H9 (cell line): ENCODE measurements around the gene ID4. TPM values are rescaled to one million over a fixed set of nuclear protein-coding genes. Genes with fewer than 3 reads are reported as not detected.

Experiments
- DNase-seq: peaks from one replicate; pipeline ENCODE4 v3.0.0-alpha.2; 2017
- H2AFZ ChIP-seq: one replicate; pipeline ENCODE4 v1.6.1; 2013; ENCODE audit warnings: mild to moderate bottlenecking, low read length, control low read depth, moderate library complexity
- H2AK5ac ChIP-seq: 2 replicates; pipeline ENCODE4 v1.6.1; 2013; ENCODE audit warnings: low read length, control low read depth, mixed read lengths; ENCODE audit not compliant: insufficient read length
- H2BK120ac ChIP-seq: one replicate; pipeline ENCODE4 v1.6.1; 2013; ENCODE audit warnings: low read depth, mild to moderate bottlenecking, low read length, control low read depth, inconsistent platforms; ENCODE audit not compliant: poor library complexity, severe bottlenecking
- H2BK12ac ChIP-seq: 2 replicates; pipeline ENCODE4 v1.6.1; 2013; ENCODE audit warnings: low read length, control low read depth, mixed read lengths, low read depth; ENCODE audit not compliant: insufficient read length
- H2BK15ac ChIP-seq: 2 replicates; pipeline ENCODE4 v1.6.1; 2013; ENCODE audit warnings: low read depth, low read length, control low read depth
- H2BK20ac ChIP-seq: one replicate; pipeline ENCODE4 v1.6.1; 2013; ENCODE audit warnings: low read depth, mild to moderate bottlenecking, low read length, control low read depth, inconsistent platforms; ENCODE audit not compliant: poor library complexity, severe bottlenecking
- H2BK5ac ChIP-seq: 2 replicates; pipeline ENCODE4 v1.6.1; 2013; ENCODE audit warnings: low read length, control low read depth, mixed read lengths; ENCODE audit not compliant: insufficient read length
- H3K14ac ChIP-seq: 2 replicates; pipeline ENCODE4 v1.6.1; 2013; ENCODE audit warnings: low read length, control low read depth; ENCODE audit not compliant: insufficient read depth
- H3K18ac ChIP-seq: 2 replicates; pipeline ENCODE4 v1.6.1; 2013; ENCODE audit warnings: low read depth, mild to moderate bottlenecking, mixed read lengths, low read length, control low read depth; ENCODE audit not compliant: insufficient read length
- H3K23ac ChIP-seq: 2 replicates; pipeline ENCODE4 v1.6.1; 2013; ENCODE audit warnings: low read length, control low read depth, mixed read lengths, low read depth; ENCODE audit not compliant: insufficient read length
- H3K23me2 ChIP-seq: 2 replicates; pipeline ENCODE4 v1.6.1; 2013; ENCODE audit warnings: low read depth, mild to moderate bottlenecking, mixed read lengths, low read length, control low read depth; ENCODE audit not compliant: insufficient read length, poor library complexity, severe bottlenecking
- H3K27ac ChIP-seq: 2 replicates; pipeline ENCODE4 v1.5.1; 2013; ENCODE audit warnings: low read length, control low read depth, mixed read lengths, low read depth; ENCODE audit not compliant: insufficient read length
- H3K27me3 ChIP-seq: 2 replicates; pipeline ENCODE4 v1.6.1; 2013; ENCODE audit warnings: low read length, control low read depth, inconsistent platforms; ENCODE audit not compliant: insufficient read depth
- H3K4ac ChIP-seq: 2 replicates; pipeline ENCODE4 v1.6.1; 2013; ENCODE audit warnings: low read depth, mild to moderate bottlenecking, control low read depth, inconsistent platforms, low read length, moderate library complexity
- H3K4me1 ChIP-seq: 2 replicates; pipeline ENCODE4 v1.6.1; 2013; ENCODE audit warnings: low read length, control low read depth, inconsistent platforms; ENCODE audit not compliant: insufficient read depth
- H3K4me2 ChIP-seq: 2 replicates; pipeline ENCODE4 v1.6.1; 2013; ENCODE audit warnings: low read length, control low read depth, mixed read lengths; ENCODE audit not compliant: insufficient read length, insufficient read depth
- H3K56ac ChIP-seq: 2 replicates; pipeline ENCODE4 v1.6.1; 2013; ENCODE audit warnings: low read depth, mild to moderate bottlenecking, mixed read lengths, low read length, control low read depth; ENCODE audit not compliant: insufficient read length
- H3K79me1 ChIP-seq: 2 replicates; pipeline ENCODE4 v1.6.1; 2013; ENCODE audit warnings: low read depth, mild to moderate bottlenecking, moderate library complexity, low read length, control low read depth, inconsistent platforms; ENCODE audit not compliant: insufficient read depth, poor library complexity, severe bottlenecking
- H3K79me2 ChIP-seq: 2 replicates; pipeline ENCODE4 v1.6.1; 2013; ENCODE audit warnings: low read length, control low read depth, inconsistent platforms; ENCODE audit not compliant: insufficient read depth
- H3K9ac ChIP-seq: 2 replicates; pipeline ENCODE4 v1.6.1; 2013; ENCODE audit warnings: low read length, control low read depth, mixed read lengths; ENCODE audit not compliant: insufficient read length; ENCODE audit errors: extremely low read depth
- H3K9me3 ChIP-seq: one replicate; pipeline ENCODE4 v1.6.1; 2013; ENCODE audit warnings: low read depth, low read length, inconsistent platforms; ENCODE audit not compliant: control insufficient read depth
- H3T11ph ChIP-seq: one replicate; pipeline ENCODE4 v1.6.1; 2013; ENCODE audit warnings: mild to moderate bottlenecking, low read length, control low read depth, inconsistent platforms
- H4K20me1 ChIP-seq: one replicate; pipeline ENCODE4 v1.6.1; 2013; ENCODE audit not compliant: control insufficient read depth, insufficient read length, insufficient read depth
- H4K5ac ChIP-seq: 2 replicates; pipeline ENCODE4 v1.6.1; 2013; ENCODE audit warnings: low read depth, mild to moderate bottlenecking, mixed read lengths, low read length, control low read depth; ENCODE audit not compliant: insufficient read length
- H4K8ac ChIP-seq: replicated peaks from 2 replicates; pipeline ENCODE4 v1.6.1; 2013; ENCODE audit warnings: low read length, control low read depth, mixed read lengths, low read depth; ENCODE audit not compliant: insufficient read length
- H4K91ac ChIP-seq: 2 replicates; pipeline ENCODE4 v1.6.1; 2013; ENCODE audit warnings: low read depth, mild to moderate bottlenecking, moderate library complexity, mixed read lengths, low read length, control low read depth; ENCODE audit not compliant: insufficient read length
- H3K27ac Mint-ChIP-seq, 3 experiments: 2 replicates in 2 of 3; 3 replicates in 1 of 3; pipeline ENCODE4 v1.8.0; 2020 to 2021; ENCODE audit warnings: mixed read lengths in 3 of 3, mild to moderate bottlenecking in 1 of 3, moderate library complexity in 1 of 3
- H3K27me3 Mint-ChIP-seq: 2 replicates; pipeline ENCODE4 v1.8.0; 2021; ENCODE audit warnings: low read depth, mild to moderate bottlenecking, moderate library complexity, mixed read lengths
- H3K36me3 Mint-ChIP-seq, 3 experiments: 2 replicates in 2 of 3; 3 replicates in 1 of 3; pipeline ENCODE4 v1.8.0; 2020 to 2021; ENCODE audit warnings: low read depth in 3 of 3, mixed read lengths in 3 of 3; ENCODE audit not compliant: insufficient read depth in 1 of 3
- H3K4me1 Mint-ChIP-seq, 2 experiments: 2 replicates each; pipeline ENCODE4 v1.8.0; 2020; ENCODE audit warnings: mixed read lengths in 2 of 2
- H3K4me3 Mint-ChIP-seq, 2 experiments: 2 replicates in 1 of 2; 3 replicates in 1 of 2; pipeline ENCODE4 v1.8.0; 2020 to 2021; ENCODE audit warnings: mild to moderate bottlenecking in 2 of 2, mixed read lengths in 2 of 2, moderate library complexity in 1 of 2
- H3K9me3 Mint-ChIP-seq, 2 experiments: 2 replicates in 1 of 2; 3 replicates in 1 of 2; pipeline ENCODE4 v1.8.0; 2020; ENCODE audit warnings: mild to moderate bottlenecking in 2 of 2, mixed read lengths in 2 of 2, moderate library complexity in 1 of 2
- CTCF ChIP-seq: fragments of 200-600 bp; sonication (generic); conservative IDR thresholded peaks from 3 replicates; pipeline ENCODE4 v1.8.0; 2021; ENCODE audit warnings: antibody characterized with exemption, mild to moderate bottlenecking
- WGBS: extraction: QIAGEN DNeasy Blood & Tissue Kit; methylation state at CpG from one replicate; pipeline ENCODE4 v1.1.7; 2013; ENCODE audit warnings: missing lambda C conversion rate, low lambda C conversion rate, mixed read lengths; ENCODE audit not compliant: insufficient read length; ENCODE audit errors: extremely low coverage; 5-methylcytosine and 5-hydroxymethylcytosine counted together
- total RNA-seq: library from RNA; stranded (reverse); gene quantifications from 2 replicates; pipeline ENCODE4 v1.2.1, GENCODE V29; 2021

Gene ID4
- total RNA-seq, 1 experiment from 2014 or later, result 14.0 TPM

GRCh38 chr6:19855536-19855935, 18.4 kb downstream of the ID4 start:
- Mint-ChIP-seq H3K4me3 (no peak overlapping the region), H3K4me1 (peaks cover 10 to 15% of the 10 kb centered on the region in 2 experiments), H3K36me3 (0 out of 7 replicates have a peak, but pooled peaks cover 0 to 5% (median 0%) of the 10 kb centered on the region in 3 experiments), H3K9me3 (no peaks in the 10 kb centered on the region), H3K27me3 (no peaks in the 10 kb centered on the region), H3K27ac (no peak overlapping the region)
- Histone ChIP-seq H3K27me3 (no peaks in the 10 kb centered on the region), H3K79me2 (no peaks in the 10 kb centered on the region), H3K27ac (no peak overlapping the region), H3K9me3 (no peaks in the 10 kb centered on the region), H2BK20ac (no peak overlapping the region), H2BK15ac (no peak overlapping the region), H3K79me1 (no peaks in the 10 kb centered on the region), H2BK120ac (no peak overlapping the region), H4K8ac (no peak overlapping the region), H4K20me1 (no peaks in the 10 kb centered on the region), H4K91ac (no peak overlapping the region), H4K5ac (no peak overlapping the region), H2AFZ (no peak overlapping the region), H3K23me2 (no peaks in the 10 kb centered on the region), H3K18ac (no peak overlapping the region), H3K4me1 (peaks cover 4% of the 10 kb centered on the region; the same call in 1 of the 2 replicates), H2BK5ac (no peak overlapping the region), H3T11ph (no peak overlapping the region), H3K14ac (no peak overlapping the region), H3K4me2 (no peak overlapping the region), H3K9ac (no peak overlapping the region), H3K56ac (no peak overlapping the region), H3K4ac (no peak overlapping the region), H3K23ac (no peak overlapping the region), H2AK5ac (no peak overlapping the region), H2BK12ac (no peak overlapping the region)
- no peak for TF ChIP-seq CTCF
- no CpG with 5 or more reads among the region's 8 CpGs for WGBS
- DNase-seq, result no peak
